ENCODE results near the gene SIX5. TPM values are rescaled to one million over a fixed set of nuclear protein-coding genes. Genes with fewer than 3 reads are reported as not detected.

Gene SIX5
- total RNA-seq, 1 donor from 2014 or later, result 16.8 TPM

- no peak for TF ChIP-seq CTCF (IDR thresholded peaks at IDR 0.05)
- ATAC-seq (no peak), DNase-seq (no peak)
- no peak overlapping the region for H3K4me3 ChIP-seq
- no peaks in the 10 kb centered on the region for H3K27me3 ChIP-seq (ENCODE audit: low read depth)
- no peak overlapping the region for H3K27ac ChIP-seq
- H3K4me1 ChIP-seq, result peaks cover 20% of the 10 kb centered on the region
- intact Hi-C loops (cut with DNase I), result no loop called here
- H3K9me3 ChIP-seq, result no peaks in the 10 kb centered on the region
- H3K36me3 ChIP-seq, result peaks cover 25% of the 10 kb centered on the region
Observed at GRCh38 chr19:45715139-45715538, 53.9 kb downstream of the SIX5 start.

Other genes starting within 250 kb of the SIX5 start
- 11.3 TPM for gene OPA3, start 184.4 kb downstream of the SIX5 start, total RNA-seq
- gene GPR4, start 167.0 kb downstream of the SIX5 start, total RNA-seq, result 10.5 TPM
- 51.4 TPM for gene EML2, start 129.9 kb downstream of the SIX5 start, total RNA-seq
- gene GIPR, start 101.0 kb downstream of the SIX5 start, total RNA-seq, result 7.5 TPM
- gene SNRPD2, start 77.3 kb downstream of the SIX5 start, total RNA-seq, result 229 TPM
- 5.0 TPM for gene QPCTL, start 76.6 kb downstream of the SIX5 start, total RNA-seq
- gene FBXO46, start 38.4 kb downstream of the SIX5 start, total RNA-seq, result 19.3 TPM
- not detected for gene MEIOSIN, start 35.8 kb downstream of the SIX5 start, total RNA-seq
- 42.6 TPM for gene DMPK, start 13.2 kb upstream of the SIX5 start, total RNA-seq
- gene DMWD, start 23.6 kb upstream of the SIX5 start, total RNA-seq, result 47.4 TPM
- 0.21 TPM for gene RSPH6A, start 46.1 kb upstream of the SIX5 start, total RNA-seq
- gene SYMPK, start 93.9 kb upstream of the SIX5 start, total RNA-seq, result 73.1 TPM
- gene FOXA3, start 95.1 kb upstream of the SIX5 start, total RNA-seq, result 0.68 TPM
- 21.4 TPM for gene IRF2BP1, start 116.9 kb upstream of the SIX5 start, total RNA-seq
- gene MYPOP, start 133.4 kb upstream of the SIX5 start, total RNA-seq, result 7.5 TPM
- not detected for gene NANOS2, start 145.5 kb upstream of the SIX5 start, total RNA-seq
- 18.8 TPM for gene NOVA2, start 204.6 kb upstream of the SIX5 start, total RNA-seq
- gene CCDC61, start 226.2 kb upstream of the SIX5 start, total RNA-seq, result 16.3 TPM

Data from lower lobe of right lung (tissue), 2 donors.